Osteocyte (in vitro differentiated cells): ENCODE results near the gene PIK3CA. TPM values are rescaled to one million over a fixed set of nuclear protein-coding genes. Genes with fewer than 3 reads are reported as not detected.

Source experiments
- DNase-seq: peaks from one replicate; pipeline ENCODE4 v3.0.0; 2021; ENCODE audit warnings: mixed read lengths; ENCODE audit not compliant: unreplicated experiment; ENCODE audit errors: extremely low spot score
- H3K27ac Mint-ChIP-seq: one replicate; pipeline ENCODE4 v1.8.0; 2021; ENCODE audit warnings: mild to moderate bottlenecking, mixed read lengths; ENCODE audit not compliant: unreplicated experiment
- H3K27me3 Mint-ChIP-seq: one replicate; pipeline ENCODE4 v1.8.0; 2021; ENCODE audit warnings: mixed read lengths; ENCODE audit not compliant: unreplicated experiment
- H3K36me3 Mint-ChIP-seq: one replicate; pipeline ENCODE4 v1.8.0; 2021; ENCODE audit warnings: mixed read lengths; ENCODE audit not compliant: unreplicated experiment
- H3K4me1 Mint-ChIP-seq: one replicate; pipeline ENCODE4 v1.8.0; 2021; ENCODE audit warnings: mixed read lengths; ENCODE audit not compliant: unreplicated experiment
- H3K4me3 Mint-ChIP-seq: one replicate; pipeline ENCODE4 v1.8.0; 2021; ENCODE audit warnings: mild to moderate bottlenecking, moderate library complexity, mixed read lengths; ENCODE audit not compliant: unreplicated experiment
- H3K9me3 Mint-ChIP-seq: one replicate; pipeline ENCODE4 v1.8.0; 2021; ENCODE audit warnings: mixed read lengths; ENCODE audit not compliant: unreplicated experiment
- total RNA-seq: library from RNA; stranded (reverse); gene quantifications from 2 replicates; pipeline ENCODE4 v1.2.1, GENCODE V29; 2021
- TF ChIP-seq, protein P1 (sequence below): fragments of 200-600 bp; sonication (generic); IDR thresholded peaks from 2 replicates; pipeline ENCODE4 v1.5.0; 2021; ENCODE audit warnings: antibody characterized with exemption, mild to moderate bottlenecking, moderate library complexity

The PIK3CA gene
- total RNA-seq, 1 donor from 2014 or later: 48.1 TPM

- peaks cover 47% of the 10 kb centered on the region for H3K27me3 Mint-ChIP-seq
- TF ChIP-seq, protein P1, sequence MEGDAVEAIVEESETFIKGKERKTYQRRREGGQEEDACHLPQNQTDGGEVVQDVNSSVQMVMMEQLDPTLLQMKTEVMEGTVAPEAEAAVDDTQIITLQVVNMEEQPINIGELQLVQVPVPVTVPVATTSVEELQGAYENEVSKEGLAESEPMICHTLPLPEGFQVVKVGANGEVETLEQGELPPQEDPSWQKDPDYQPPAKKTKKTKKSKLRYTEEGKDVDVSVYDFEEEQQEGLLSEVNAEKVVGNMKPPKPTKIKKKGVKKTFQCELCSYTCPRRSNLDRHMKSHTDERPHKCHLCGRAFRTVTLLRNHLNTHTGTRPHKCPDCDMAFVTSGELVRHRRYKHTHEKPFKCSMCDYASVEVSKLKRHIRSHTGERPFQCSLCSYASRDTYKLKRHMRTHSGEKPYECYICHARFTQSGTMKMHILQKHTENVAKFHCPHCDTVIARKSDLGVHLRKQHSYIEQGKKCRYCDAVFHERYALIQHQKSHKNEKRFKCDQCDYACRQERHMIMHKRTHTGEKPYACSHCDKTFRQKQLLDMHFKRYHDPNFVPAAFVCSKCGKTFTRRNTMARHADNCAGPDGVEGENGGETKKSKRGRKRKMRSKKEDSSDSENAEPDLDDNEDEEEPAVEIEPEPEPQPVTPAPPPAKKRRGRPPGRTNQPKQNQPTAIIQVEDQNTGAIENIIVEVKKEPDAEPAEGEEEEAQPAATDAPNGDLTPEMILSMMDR: no peak
- peaks cover 11% of the 10 kb centered on the region for H3K9me3 Mint-ChIP-seq
- H3K4me3 Mint-ChIP-seq: no peak overlapping the region
- H3K27ac Mint-ChIP-seq: no peak overlapping the region
- H3K4me1 Mint-ChIP-seq: no peaks in the 10 kb centered on the region
- no peak for DNase-seq
- H3K36me3 Mint-ChIP-seq: no peaks in the 10 kb centered on the region
These were observed 12.0 kb upstream of the PIK3CA start for GRCh38 chr3:179136195-179136594.

GRCh38 chr3:179141890-179142289 is 6.3 kb upstream of the PIK3CA start:
- Mint-ChIP-seq H3K4me1 (peaks cover 3% of the 10 kb centered on the region), H3K27ac (no peak overlapping the region), H3K9me3 (peaks cover 11% of the 10 kb centered on the region), H3K4me3 (no peak overlapping the region), H3K36me3 (no peaks in the 10 kb centered on the region), H3K27me3 (peaks cover 58% of the 10 kb centered on the region)
- DNase-seq: no peak
- TF ChIP-seq, protein P1: no peak

DNA sequence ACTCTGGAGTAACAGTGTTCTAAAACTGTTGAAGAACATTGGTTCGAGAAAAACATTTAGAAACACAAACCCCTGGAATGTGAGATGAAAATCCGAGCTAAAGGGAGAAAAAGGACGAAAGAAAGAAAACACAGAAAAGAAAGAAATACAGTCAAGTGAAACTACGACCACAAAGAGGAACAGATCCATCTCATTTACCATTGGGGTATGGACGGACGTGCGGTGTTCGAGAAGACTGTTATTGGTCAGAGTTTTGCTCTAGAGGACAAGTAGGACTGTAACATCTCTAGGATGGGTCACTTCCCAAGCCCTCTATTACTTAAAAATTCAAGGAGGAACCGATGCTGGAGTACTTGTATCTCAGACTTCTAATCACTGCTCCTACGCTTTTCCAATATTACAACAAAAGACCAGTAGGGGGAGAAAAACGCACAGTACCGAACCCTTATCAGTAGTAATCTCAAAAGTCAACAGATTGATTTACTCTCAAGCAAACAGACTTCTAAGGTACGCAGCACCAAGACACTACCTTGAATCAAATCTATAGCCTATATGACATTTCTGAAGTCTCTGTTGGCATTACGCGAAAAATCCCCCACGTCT is 1.1 kb upstream of the PIK3CA start:
- peaks cover 30% of the 10 kb centered on the region for H3K4me1 Mint-ChIP-seq
- peaks cover 19% of the 10 kb centered on the region for H3K27me3 Mint-ChIP-seq
- no peak for DNase-seq
- TF ChIP-seq, protein P1: peak; percentile 85
- H3K4me3 Mint-ChIP-seq: no peak overlapping the region
- H3K27ac Mint-ChIP-seq: peak overlapping the region; percentile 50
- H3K36me3 Mint-ChIP-seq: no peaks in the 10 kb centered on the region
- H3K9me3 Mint-ChIP-seq: no peaks in the 10 kb centered on the region

DNA sequence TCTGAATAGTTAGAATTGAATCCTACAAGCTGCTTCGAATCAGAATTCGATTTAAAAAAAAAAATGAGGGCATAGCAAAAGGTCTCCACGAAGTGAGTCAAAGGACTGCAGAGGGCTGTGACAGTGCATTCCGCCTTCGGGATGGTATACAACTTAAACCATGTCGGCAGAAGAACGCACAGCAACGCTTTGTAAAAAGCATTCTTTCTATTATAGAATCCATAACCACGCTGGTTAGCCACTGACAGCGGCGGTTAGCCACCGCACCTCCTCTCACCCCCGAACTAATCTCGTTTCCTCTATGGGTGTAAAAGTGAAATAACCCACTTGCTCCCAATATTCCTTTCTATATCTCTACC is 664 bp upstream of the PIK3CA start:
- H3K27ac Mint-ChIP-seq: no peak overlapping the region
- peaks cover 14% of the 10 kb centered on the region for H3K27me3 Mint-ChIP-seq
- H3K9me3 Mint-ChIP-seq: no peaks in the 10 kb centered on the region
- TF ChIP-seq, protein P1: peak; percentile 42
- H3K36me3 Mint-ChIP-seq: no peaks in the 10 kb centered on the region
- H3K4me1 Mint-ChIP-seq: peaks cover 35% of the 10 kb centered on the region
- DNase-seq: no peak
- no peak overlapping the region for H3K4me3 Mint-ChIP-seq

- DNase-seq: peak; percentile 72
- H3K36me3 Mint-ChIP-seq: no peaks in the 10 kb centered on the region
- H3K9me3 Mint-ChIP-seq: no peaks in the 10 kb centered on the region
- TF ChIP-seq, protein P1: no peak
- H3K4me3 Mint-ChIP-seq: peak overlapping the region; percentile 91
- peak overlapping the region; percentile 88 for H3K27ac Mint-ChIP-seq
- peaks cover 39% of the 10 kb centered on the region for H3K4me1 Mint-ChIP-seq
- peaks cover 6% of the 10 kb centered on the region for H3K27me3 Mint-ChIP-seq
These were observed 654 bp downstream of the PIK3CA start for GRCh38 chr3:179148616-179149405.
